HEK293 (cell line): ENCODE data around the gene SQOR.

Experiments used
- CTCF ChIA-PET: fragments of 350-600 bp; formaldehyde crosslinking; extraction: SDS; loops from one replicate; lab custom pipeline; 2021; ENCODE audit warnings: antibody characterized with exemption; lab: Yijun Ruan, JAX
- POLR2A ChIA-PET: fragments of 300-600 bp; formaldehyde crosslinking; extraction: SDS; loops from one replicate; lab custom pipeline; 2020; ENCODE audit warnings: antibody characterized with exemption, inconsistent platforms; lab: Yijun Ruan, JAX
- H3K27ac ChIP-seq: fragments of 200-500 bp; sonication (Bioruptor generic); 2 replicates; pipeline ENCODE4 v1.5.1; 2014; ENCODE audit warnings: low read depth, low read length, control low read depth, inconsistent platforms; ENCODE audit errors: extremely low read depth
- H3K36me3 ChIP-seq, 2 experiments: fragments of 200-500 bp in 1 of 2; sonication (Bioruptor generic) in 1 of 2; 1 replicate in 1 of 2; 2 replicates in 1 of 2; pipeline ENCODE4 v1.5.1; 2014 to 2017; ENCODE audit warnings: inconsistent platforms in 2 of 2, low read length in 2 of 2; ENCODE audit not compliant: control insufficient read depth in 2 of 2, insufficient read depth in 1 of 2
- H3K4me1 ChIP-seq: fragments of 200-500 bp; sonication (Bioruptor generic); 2 replicates; pipeline ENCODE4 v1.5.1; 2014; ENCODE audit warnings: mild to moderate bottlenecking, low read length, inconsistent platforms; ENCODE audit not compliant: control insufficient read depth, insufficient read depth
- H3K4me3 ChIP-seq: 2 replicates; pipeline ENCODE4 v1.5.1; 2011; ENCODE audit warnings: low read depth, mild to moderate bottlenecking, control low read depth, low read length, moderate library complexity
- H3K9me3 ChIP-seq: fragments of 200-500 bp; sonication (Bioruptor generic); 2 replicates; pipeline ENCODE4 v1.5.1; 2014; ENCODE audit warnings: low read depth, low read length, inconsistent platforms; ENCODE audit not compliant: control insufficient read depth, insufficient read depth
- BCL11B ChIP-seq: fragments of 450-650 bp; formaldehyde crosslinking; IDR thresholded peaks from 2 replicates; pipeline ENCODE4 v1.5.1; 2016; ENCODE audit warnings: low read depth, missing biosample characterization, missing genetic modification characterization
- INSM2 ChIP-seq: fragments of 450-650 bp; formaldehyde crosslinking; IDR thresholded peaks from 2 replicates; pipeline ENCODE4 v1.5.1; 2016; ENCODE audit warnings: missing biosample characterization, missing genetic modification characterization
- KLF8 ChIP-seq: fragments of 450-650 bp; formaldehyde crosslinking; IDR thresholded peaks from 2 replicates; pipeline ENCODE4 v1.5.1; 2016; ENCODE audit warnings: missing biosample characterization, missing genetic modification characterization
- MZF1 ChIP-seq: fragments of 450-650 bp; formaldehyde crosslinking; IDR thresholded peaks from 2 replicates; pipeline ENCODE4 v1.5.1; 2017; ENCODE audit warnings: missing biosample characterization, missing genetic modification characterization, borderline replicate concordance
- SCRT2 ChIP-seq: fragments of 450-650 bp; formaldehyde crosslinking; IDR thresholded peaks from 2 replicates; pipeline ENCODE4 v1.5.1; 2016; ENCODE audit warnings: missing biosample characterization, missing genetic modification characterization
- ZBTB8A ChIP-seq: fragments of 450-650 bp; formaldehyde crosslinking; IDR thresholded peaks from 2 replicates; pipeline ENCODE4 v1.5.1; 2016; ENCODE audit warnings: missing biosample characterization, missing genetic modification characterization
- ZFP37 ChIP-seq: fragments of 450-650 bp; formaldehyde crosslinking; IDR thresholded peaks from 2 replicates; pipeline ENCODE4 v1.5.1; 2016; ENCODE audit warnings: missing biosample characterization, missing genetic modification characterization
- ZNF10 ChIP-seq: fragments of 450-650 bp; formaldehyde crosslinking; IDR thresholded peaks from 2 replicates; pipeline ENCODE4 v1.5.1; 2017; ENCODE audit warnings: missing biosample characterization, missing genetic modification characterization
- ZNF214 ChIP-seq: fragments of 450-650 bp; formaldehyde crosslinking; IDR thresholded peaks from 2 replicates; pipeline ENCODE4 v1.5.1; 2017; ENCODE audit warnings: missing biosample characterization, mild to moderate bottlenecking, missing genetic modification characterization, borderline replicate concordance
- ZNF23 ChIP-seq: fragments of 450-650 bp; formaldehyde crosslinking; IDR thresholded peaks from 2 replicates; pipeline ENCODE4 v1.5.1; 2016; ENCODE audit warnings: missing biosample characterization, missing genetic modification characterization, borderline replicate concordance
- ZNF280D ChIP-seq: fragments of 450-650 bp; formaldehyde crosslinking; IDR thresholded peaks from 2 replicates; pipeline ENCODE4 v1.5.1; 2016; ENCODE audit warnings: missing biosample characterization, missing genetic modification characterization
- ZNF341 ChIP-seq: fragments of 450-650 bp; formaldehyde crosslinking; IDR thresholded peaks from 2 replicates; pipeline ENCODE4; 2016; ENCODE audit warnings: low read depth, missing biosample characterization, missing genetic modification characterization
- ZNF433 ChIP-seq: fragments of 450-650 bp; formaldehyde crosslinking; IDR thresholded peaks from 2 replicates; pipeline ENCODE4 v1.5.1; 2016; ENCODE audit warnings: missing biosample characterization, missing genetic modification characterization, low read depth
- ZNF510 ChIP-seq: fragments of 450-650 bp; formaldehyde crosslinking; IDR thresholded peaks from 2 replicates; pipeline ENCODE4 v1.5.1; 2018; ENCODE audit warnings: mild to moderate bottlenecking, missing genetic modification characterization, missing biosample characterization; ENCODE audit not compliant: insufficient replicate concordance
- ZNF555 ChIP-seq: fragments of 450-650 bp; formaldehyde crosslinking; conservative IDR thresholded peaks from 2 replicates; pipeline ENCODE4 v1.5.1; 2017; ENCODE audit warnings: missing biosample characterization, mild to moderate bottlenecking, missing genetic modification characterization, inconsistent platforms
- ZNF561 ChIP-seq: fragments of 450-650 bp; IDR thresholded peaks from 2 replicates; pipeline ENCODE4 v1.5.1; 2018; ENCODE audit warnings: missing biosample characterization, missing genetic modification characterization, borderline replicate concordance
- ZNF621 ChIP-seq: fragments of 450-650 bp; formaldehyde crosslinking; IDR thresholded peaks from 2 replicates; pipeline ENCODE4 v1.5.1; 2017; ENCODE audit warnings: missing biosample characterization, missing genetic modification characterization
- ZNF654 ChIP-seq: fragments of 450-650 bp; formaldehyde crosslinking; IDR thresholded peaks from 2 replicates; pipeline ENCODE4 v1.5.1; 2016; ENCODE audit warnings: low read depth, missing biosample characterization, missing genetic modification characterization
- ZNF670 ChIP-seq: fragments of 450-650 bp; formaldehyde crosslinking; IDR thresholded peaks from 2 replicates; pipeline ENCODE4 v1.5.1; 2016; ENCODE audit warnings: missing biosample characterization, missing genetic modification characterization, low read depth
- ZNF768 ChIP-seq: fragments of 450-650 bp; formaldehyde crosslinking; IDR thresholded peaks from 2 replicates; pipeline ENCODE4 v1.5.1; 2018; ENCODE audit warnings: missing biosample characterization, mild to moderate bottlenecking, missing genetic modification characterization
- ZNF792 ChIP-seq: fragments of 450-650 bp; formaldehyde crosslinking; IDR thresholded peaks from 2 replicates; pipeline ENCODE4 v1.5.1; 2016; ENCODE audit warnings: missing biosample characterization, missing genetic modification characterization
- ZSCAN23 ChIP-seq: fragments of 450-650 bp; formaldehyde crosslinking; IDR thresholded peaks from 2 replicates; pipeline ENCODE4 v1.5.1; 2016; ENCODE audit warnings: missing biosample characterization, missing genetic modification characterization
- ZSCAN30 ChIP-seq: fragments of 450-650 bp; IDR thresholded peaks from 2 replicates; pipeline ENCODE4 v1.5.1; 2018; ENCODE audit warnings: missing biosample characterization, mild to moderate bottlenecking, missing genetic modification characterization, moderate library complexity

SQOR gene

GRCh38 chr15:45611305-45611704 is 23.5 kb upstream of the SQOR start:
- ChIA-PET CTCF (interaction anchor here (0.6 to 6.6 kb wide), 10 partner anchors 8 to 317 kb away, joined by 3 to 84 read pairs (median 4); partner anchors contain the start of gene BLOC1S6), POLR2A (no interaction called here)
- no peak overlapping the region for H3K27ac ChIP-seq
- no peak overlapping the region for H3K4me3 ChIP-seq
- TF ChIP-seq ZSCAN23 (tag by site-specific recombination) = no peak
- no peak for TF ChIP-seq ZFP37 (tag by site-specific recombination)
- no peak for TF ChIP-seq ZNF280D (tag by site-specific recombination)
- TF ChIP-seq ZNF654 (tag by site-specific recombination) = peak; percentile 67
- peak; percentile 42; the same call in 1 of the 2 replicates for TF ChIP-seq SCRT2
- no peak for TF ChIP-seq INSM2 (tag by site-specific recombination)
- no peaks in the 10 kb centered on the region for H3K4me1 ChIP-seq
- no peaks in the 10 kb centered on the region for H3K9me3 ChIP-seq
- peaks cover 0 to 7% of the 10 kb centered on the region in 2 experiments; a peak in 1 of 3 replicates for H3K36me3 ChIP-seq

- Histone ChIP-seq H3K4me3 (no peak overlapping the region), H3K9me3 (no peaks in the 10 kb centered on the region), H3K27ac (no peak overlapping the region)
- POLR2A ChIA-PET = no interaction called here
- TF ChIP-seq ZNF433 (tag by site-specific recombination) (no peak), ZNF621 (tag by site-specific recombination) (no peak), ZNF670 (tag by site-specific recombination) (no peak), ZNF10 (no peak), ZBTB8A (tag by site-specific recombination) (no peak), ZNF214 (tag by site-specific recombination) (no peak), MZF1 (tag by site-specific recombination) (no peak)
- TF ChIP-seq, all 188 proteins: peak for 0
- H3K36me3 ChIP-seq = no peaks in the 10 kb centered on the region
- CTCF ChIA-PET = interaction anchor here (0.6 to 6.6 kb wide), 10 partner anchors 8 to 1088 kb away, joined by 3 to 84 read pairs (median 4); no protein-coding TSS in a partner anchor
- H3K4me1 ChIP-seq = no peaks in the 10 kb centered on the region
Observed at GRCh38 chr15:45612790-45613415, 21.9 kb upstream of the SQOR start.

- H3K9me3 ChIP-seq = no peaks in the 10 kb centered on the region
- no peak overlapping the region for H3K27ac ChIP-seq
- CTCF ChIA-PET = interaction anchor here (0.6 to 6.6 kb wide), 4 partner anchors 158 to 358 kb away, joined by 4 to 84 read pairs (median 4); no protein-coding TSS in a partner anchor
- no peaks in the 10 kb centered on the region for H3K36me3 ChIP-seq
- H3K4me3 ChIP-seq = no peak overlapping the region
- no peaks in the 10 kb centered on the region for H3K4me1 ChIP-seq
- POLR2A ChIA-PET = no interaction called here
- TF ChIP-seq ZNF23 (tag by site-specific recombination) (no peak), ZNF768 (no peak), ZSCAN30 (tag by site-specific recombination) (no peak), ZNF341 (no peak), ZNF433 (tag by site-specific recombination) (no peak), ZNF510 (tag by site-specific recombination) (no peak), ZNF555 (tag by site-specific recombination) (no peak), ZNF792 (tag by site-specific recombination) (no peak), BCL11B (no peak), ZSCAN23 (tag by site-specific recombination) (no peak), KLF8 (tag by site-specific recombination) (no peak), ZNF561 (tag by site-specific recombination) (no peak)
Observed at GRCh38 chr15:45616901-45617323, 17.9 kb upstream of the SQOR start.
